Heart left ventricle (tissue), 13 donors: Measurements from ENCODE around the gene KRTAP20-1.

ENCODE experiments used
- POLR2A ChIP-seq, 2 donors: fragments of 450-650 bp; IDR thresholded peaks; one replicate each; pipeline ENCODE4 v1.6.1; 2017; ENCODE audit warnings: antibody characterized with exemption in 2 of 2, mild to moderate bottlenecking in 2 of 2, moderate library complexity in 2 of 2
- TF ChIP-seq, protein P1 (sequence below), 12 donors: fragments of 200-600 bp; sonication (generic) in 4 of 12; IDR thresholded peaks; one replicate each; pipeline versions ENCODE4 v1.5.0 to v1.8.0; 2018 to 2022; ENCODE audit warnings: antibody characterized with exemption in 12 of 12, mild to moderate bottlenecking in 5 of 12
- donor health status: ischemic (EF 13 %, LVEDD 7.1; RV severe dilation, severe dysfunction).
- donor health status: DM: no; HTN: yes; CAD: no.
- donor health status: DM: no; HTN: no; CAD: no.
- donor health status: ischemic (EF 25% LVEDD 6.9; RV normal size, moderate dysfunction).
- donor health status: ischemic (EF 25% LVEDD 5.7; RV mildly dilated, moderate dysfunction).
- donor health status: ischemic (EF 35%, LVEDD 5.7; RV mildly dilated, moderate dysfunction).
- donor health status: nonischemic (EF 11% LVEDD 7.7; RV severe dilation, severe dysfunction).
- donor health status: DM: yes; HTN: yes; CAD: no.
- donor health status: PGD.
- donor health status: ischemic (EF 29% LVEDD 5.4; RV normal size, mild dysfunction).
- donor health status: nonischemic (EF 23%, LVEDD 6.1; RV moderate dilation, normal function).

DNA sequence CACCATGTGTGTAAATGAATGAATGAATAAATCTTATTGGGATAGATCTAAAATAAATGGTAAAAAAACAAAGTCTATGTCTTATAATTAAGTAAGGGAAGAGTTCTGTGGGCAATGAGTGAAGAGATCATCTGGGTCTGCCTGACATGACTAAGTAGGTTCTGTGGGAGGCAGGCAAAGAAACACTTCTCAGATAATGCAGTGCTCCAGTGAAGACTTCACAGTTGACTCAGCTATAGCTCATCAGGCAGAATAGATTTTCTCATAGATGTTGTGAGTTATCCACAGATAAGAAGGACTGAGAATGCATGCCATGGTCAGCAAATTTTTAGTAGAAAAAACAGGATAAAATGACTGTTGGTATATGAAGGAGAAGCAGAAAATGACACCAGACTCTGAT, 38.5 kb upstream of the KRTAP20-1 start:
- TF ChIP-seq POLR2A (IDR thresholded peaks at IDR 0.05) = no peak
- TF ChIP-seq, protein P1, sequence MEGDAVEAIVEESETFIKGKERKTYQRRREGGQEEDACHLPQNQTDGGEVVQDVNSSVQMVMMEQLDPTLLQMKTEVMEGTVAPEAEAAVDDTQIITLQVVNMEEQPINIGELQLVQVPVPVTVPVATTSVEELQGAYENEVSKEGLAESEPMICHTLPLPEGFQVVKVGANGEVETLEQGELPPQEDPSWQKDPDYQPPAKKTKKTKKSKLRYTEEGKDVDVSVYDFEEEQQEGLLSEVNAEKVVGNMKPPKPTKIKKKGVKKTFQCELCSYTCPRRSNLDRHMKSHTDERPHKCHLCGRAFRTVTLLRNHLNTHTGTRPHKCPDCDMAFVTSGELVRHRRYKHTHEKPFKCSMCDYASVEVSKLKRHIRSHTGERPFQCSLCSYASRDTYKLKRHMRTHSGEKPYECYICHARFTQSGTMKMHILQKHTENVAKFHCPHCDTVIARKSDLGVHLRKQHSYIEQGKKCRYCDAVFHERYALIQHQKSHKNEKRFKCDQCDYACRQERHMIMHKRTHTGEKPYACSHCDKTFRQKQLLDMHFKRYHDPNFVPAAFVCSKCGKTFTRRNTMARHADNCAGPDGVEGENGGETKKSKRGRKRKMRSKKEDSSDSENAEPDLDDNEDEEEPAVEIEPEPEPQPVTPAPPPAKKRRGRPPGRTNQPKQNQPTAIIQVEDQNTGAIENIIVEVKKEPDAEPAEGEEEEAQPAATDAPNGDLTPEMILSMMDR (IDR thresholded peaks at IDR 0.05) = no peak
